Astrocyte of the hippocampus (primary cell): ENCODE data around the gene HNRNPA2B1.
"Not testable (repeated sequence)": the region's sequence is repeated elsewhere in the genome, so short reads cannot be mapped to it uniquely, and the experiment has no call there.

Source experiments
- DNase-seq: peaks from one replicate; pipeline ENCODE4 v3.0.0; 2011; ENCODE audit warnings: low read depth, low spot score

Gene HNRNPA2B1

GRCh38 chr7:26166684-26167266 is 33.8 kb downstream of the HNRNPA2B1 start:
- no peak for DNase-seq

GRCh38 chr7:26165950-26166683 is 34.4 kb downstream of the HNRNPA2B1 start:
- DNase-seq, result no peak

- DNase-seq, result not testable (repeated sequence)
Observed at GRCh38 chr7:26163804-26164203, 36.7 kb downstream of the HNRNPA2B1 start.

GRCh38 chr7:26162431-26162830 is 38.1 kb downstream of the HNRNPA2B1 start:
- no peak for DNase-seq

- DNase-seq, result no peak
Observed at GRCh38 chr7:26160896-26161295, 39.6 kb downstream of the HNRNPA2B1 start.

- DNase-seq, result no peak
Observed at GRCh38 chr7:26159243-26159642, 41.3 kb downstream of the HNRNPA2B1 start.

GRCh38 chr7:26157520-26158105 is 42.9 kb downstream of the HNRNPA2B1 start:
- DNase-seq, result no peak

GRCh38 chr7:26156451-26157420 is 43.8 kb downstream of the HNRNPA2B1 start:
- peak; percentile 95 for DNase-seq

- DNase-seq, result peak; percentile 80
Observed at GRCh38 chr7:26155531-26156375, 44.8 kb downstream of the HNRNPA2B1 start.

- peak; percentile 58 for DNase-seq
Observed at GRCh38 chr7:26153823-26154783, 46.4 kb downstream of the HNRNPA2B1 start.

GRCh38 chr7:26153241-26153822 is 47.2 kb downstream of the HNRNPA2B1 start:
- DNase-seq, result peak; percentile 38

GRCh38 chr7:26152782-26153240 is 47.7 kb downstream of the HNRNPA2B1 start:
- peak; percentile 46 for DNase-seq

- DNase-seq, result peak; percentile 92
Observed at GRCh38 chr7:26151953-26152781, 48.4 kb downstream of the HNRNPA2B1 start, which contains the start of gene NFE2L3. NFE2L3 (plus strand) TSS chr7:26152198; CDS start chr7:26152499, 301 bp downstream.

GRCh38 chr7:26151650-26151952 is 48.9 kb downstream of the HNRNPA2B1 start:
- no peak for DNase-seq

GRCh38 chr7:26151096-26151495 is 49.5 kb downstream of the HNRNPA2B1 start:
- no peak for DNase-seq

- no peak for DNase-seq
Observed at GRCh38 chr7:26149391-26149977, 51.1 kb downstream of the HNRNPA2B1 start.

GRCh38 chr7:26148307-26148700 is 52.2 kb downstream of the HNRNPA2B1 start:
- DNase-seq, result not testable (repeated sequence)
